DMS114 treated with DMSO at 0.1 percent for 48 hours (cell line): ENCODE results near the gene LMAN2L.
"Not testable (repeated sequence)": the region's sequence is repeated elsewhere in the genome, so short reads cannot be mapped to it uniquely, and the experiment has no call there.

Experiments
- DNase-seq: peaks from one replicate; lab custom pipeline; 2025; ENCODE audit not compliant: unreplicated experiment; lab: John Stamatoyannopoulos, UW

Gene LMAN2L

DNA sequence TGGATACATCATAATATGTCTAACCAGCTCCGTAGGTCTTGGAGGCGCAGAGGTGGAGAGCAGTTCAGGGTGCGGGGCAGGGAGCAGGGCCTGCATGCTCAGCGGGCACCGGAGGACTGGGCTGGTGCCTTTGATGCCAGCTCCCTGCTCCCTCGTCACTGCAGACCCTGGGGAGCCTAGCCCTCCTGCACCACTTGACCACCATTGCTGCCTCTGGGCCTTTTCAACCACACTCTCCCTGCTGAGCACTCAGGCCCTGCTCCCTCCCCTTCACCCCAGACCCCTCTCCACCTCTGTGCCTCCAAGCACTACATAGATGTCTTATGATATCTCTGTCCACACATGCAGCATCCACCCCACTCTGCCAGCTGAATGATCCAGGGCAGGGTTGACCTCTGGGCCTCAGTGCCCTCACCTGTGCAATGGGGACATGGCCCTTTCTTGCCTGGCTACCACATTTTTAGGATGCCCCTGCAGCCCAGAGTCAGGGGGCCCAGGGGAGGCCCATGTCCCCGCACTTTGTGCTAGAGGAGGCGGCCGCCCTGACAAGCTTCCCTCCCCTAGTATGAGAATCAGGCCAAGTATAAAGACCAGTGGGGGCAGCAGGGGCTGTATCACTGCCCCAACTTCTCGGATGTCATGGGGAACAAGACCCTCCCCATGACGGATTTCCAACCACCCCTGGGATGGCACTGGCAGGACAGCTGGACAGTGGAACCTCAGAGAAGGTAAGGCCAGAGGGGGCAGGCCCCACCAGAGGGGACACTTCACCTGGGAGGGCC lies 51.0 kb downstream of the LMAN2L start:
- DNase-seq, result no peak

DNA sequence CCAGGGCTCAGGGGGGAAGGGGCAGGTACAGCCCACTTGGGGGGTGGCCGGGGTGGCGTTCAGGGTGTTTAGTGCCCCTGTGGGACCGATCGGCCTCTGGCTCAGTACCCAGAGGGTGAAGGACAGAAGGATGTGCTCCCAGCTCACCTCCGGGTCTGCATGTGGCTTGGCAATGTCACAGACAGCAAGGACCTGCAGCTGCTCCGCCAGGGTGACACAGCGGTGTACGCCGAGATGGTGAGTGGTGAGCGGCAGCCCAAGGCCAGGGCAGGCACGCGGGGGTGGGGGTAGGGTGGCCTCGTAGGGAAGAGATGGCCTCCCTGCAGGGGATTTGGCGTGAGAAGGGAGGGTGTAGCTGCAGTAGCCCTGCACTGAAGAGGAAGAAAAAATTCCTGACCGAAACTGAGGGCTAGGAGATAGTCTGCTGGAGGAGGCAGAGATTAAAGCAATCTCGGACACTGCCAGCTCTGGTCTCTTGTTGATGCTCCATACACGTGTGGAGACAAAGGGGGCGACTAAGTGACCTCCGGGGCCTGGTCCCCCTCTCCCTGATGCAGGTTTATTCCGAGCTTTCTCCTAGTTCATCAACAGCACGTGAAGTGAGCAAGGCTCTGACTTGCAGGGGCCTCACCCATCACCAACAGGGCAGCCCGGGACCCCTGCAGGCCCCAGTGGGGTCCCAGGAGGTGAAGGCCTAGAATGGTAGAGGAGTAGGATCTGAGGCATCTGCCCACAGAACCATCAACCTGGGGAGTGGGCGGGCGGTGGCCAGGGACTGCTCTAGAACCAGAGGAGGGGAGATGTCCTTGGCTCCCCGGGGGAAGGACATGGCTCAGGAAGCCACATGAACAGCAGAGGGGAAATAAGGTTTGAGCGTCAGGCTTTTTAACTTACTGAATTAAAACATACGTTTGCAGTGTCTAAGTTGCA lies 51.9 kb downstream of the LMAN2L start:
- DNase-seq, result no peak

DNA sequence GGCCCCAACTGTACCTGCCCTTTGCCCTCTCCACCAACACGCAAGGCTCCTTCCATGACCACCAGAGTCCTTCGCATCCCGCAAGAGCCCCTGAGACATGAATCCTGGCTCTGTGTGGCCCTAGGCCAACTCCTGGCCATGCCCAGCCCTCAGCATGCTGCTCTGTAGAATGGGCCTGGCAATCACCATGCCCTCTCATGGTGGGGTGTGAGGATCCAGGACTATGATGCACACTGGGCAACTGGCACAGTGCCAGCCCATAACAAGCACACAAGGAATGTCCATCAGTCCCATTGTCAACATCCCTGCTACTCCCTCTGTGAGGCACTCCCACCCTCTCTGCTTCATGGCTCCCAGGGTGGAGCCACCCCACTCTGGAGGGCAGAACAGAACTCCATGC lies 52.6 kb downstream of the LMAN2L start:
- DNase-seq, result no peak

DNA sequence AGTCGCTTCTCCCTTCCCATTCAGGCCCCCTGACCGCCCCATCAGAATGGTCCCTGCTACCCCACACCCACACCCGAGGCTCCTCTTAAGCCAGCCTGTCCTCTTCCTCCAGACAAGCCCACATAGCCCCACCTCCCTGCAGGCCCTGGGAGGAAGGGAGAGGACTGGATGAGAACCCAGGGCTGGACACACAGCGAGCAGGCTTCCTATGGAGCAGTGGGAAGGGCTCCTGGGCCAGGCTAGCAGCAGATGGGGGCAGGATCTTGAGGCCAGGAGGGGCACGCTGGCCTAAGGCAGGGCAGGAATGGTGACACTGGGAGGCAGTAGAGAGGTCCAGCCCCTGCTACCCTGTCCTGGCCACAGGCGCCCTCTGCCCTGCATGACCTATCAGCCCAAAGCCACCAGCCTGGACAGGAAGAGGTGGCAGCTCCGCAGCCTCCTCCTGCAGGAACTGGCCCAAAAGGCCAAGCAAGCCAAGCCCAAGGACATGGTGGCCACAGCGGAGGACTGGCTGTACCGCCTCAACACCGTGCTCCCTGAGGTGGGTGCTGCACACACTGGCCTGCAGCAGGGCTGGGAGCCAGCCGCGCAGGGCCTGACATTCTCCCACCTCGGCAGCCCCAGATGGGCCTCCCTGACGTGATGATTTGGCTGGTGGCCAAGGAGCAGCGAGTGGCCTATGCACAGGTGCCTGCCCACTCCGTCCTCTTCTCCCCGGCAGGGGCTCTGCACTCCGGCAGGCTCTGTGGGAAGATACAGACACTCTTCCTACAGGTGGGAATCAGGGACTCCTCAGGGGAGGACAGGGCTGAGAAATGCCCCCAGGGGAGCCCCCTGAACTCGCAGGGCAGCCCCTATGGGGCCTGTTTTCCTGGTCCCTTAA lies 54.0 kb downstream of the LMAN2L start:
- DNase-seq, result no peak

DNA sequence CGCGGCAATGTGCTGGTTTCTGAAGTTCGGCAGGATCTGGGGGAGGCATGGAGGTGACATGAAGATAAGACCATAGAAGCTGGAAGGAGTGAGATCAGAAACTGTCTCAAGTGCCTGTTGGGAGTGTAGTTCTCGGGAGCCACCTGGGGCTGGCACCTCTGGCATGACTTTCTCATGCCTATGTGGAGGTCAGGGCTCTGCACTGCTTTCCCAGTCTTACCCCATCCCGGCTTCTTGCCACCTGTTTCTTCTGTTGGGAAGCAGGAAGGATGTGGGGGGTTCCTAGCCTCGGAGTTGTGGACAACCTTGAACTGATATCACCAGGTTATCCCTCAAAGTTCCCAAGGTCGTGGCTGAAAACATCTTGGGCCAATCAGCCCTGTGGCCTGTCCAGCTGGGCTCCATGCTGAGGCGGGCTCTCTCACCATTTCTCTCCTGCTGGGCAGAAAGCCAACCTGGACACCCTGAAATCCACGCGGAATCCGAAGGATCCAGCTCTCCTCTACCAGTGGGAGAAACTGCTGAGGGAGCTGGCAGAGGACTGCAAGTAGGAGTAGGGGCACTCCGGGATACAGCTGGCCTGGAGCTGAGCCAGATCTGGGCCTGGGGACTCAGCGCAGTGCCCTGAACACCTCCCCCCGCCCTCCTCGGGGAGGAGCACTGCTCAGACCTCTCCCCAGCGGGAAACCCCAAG lies 54.8 kb downstream of the LMAN2L start:
- DNase-seq, result no peak

DNA sequence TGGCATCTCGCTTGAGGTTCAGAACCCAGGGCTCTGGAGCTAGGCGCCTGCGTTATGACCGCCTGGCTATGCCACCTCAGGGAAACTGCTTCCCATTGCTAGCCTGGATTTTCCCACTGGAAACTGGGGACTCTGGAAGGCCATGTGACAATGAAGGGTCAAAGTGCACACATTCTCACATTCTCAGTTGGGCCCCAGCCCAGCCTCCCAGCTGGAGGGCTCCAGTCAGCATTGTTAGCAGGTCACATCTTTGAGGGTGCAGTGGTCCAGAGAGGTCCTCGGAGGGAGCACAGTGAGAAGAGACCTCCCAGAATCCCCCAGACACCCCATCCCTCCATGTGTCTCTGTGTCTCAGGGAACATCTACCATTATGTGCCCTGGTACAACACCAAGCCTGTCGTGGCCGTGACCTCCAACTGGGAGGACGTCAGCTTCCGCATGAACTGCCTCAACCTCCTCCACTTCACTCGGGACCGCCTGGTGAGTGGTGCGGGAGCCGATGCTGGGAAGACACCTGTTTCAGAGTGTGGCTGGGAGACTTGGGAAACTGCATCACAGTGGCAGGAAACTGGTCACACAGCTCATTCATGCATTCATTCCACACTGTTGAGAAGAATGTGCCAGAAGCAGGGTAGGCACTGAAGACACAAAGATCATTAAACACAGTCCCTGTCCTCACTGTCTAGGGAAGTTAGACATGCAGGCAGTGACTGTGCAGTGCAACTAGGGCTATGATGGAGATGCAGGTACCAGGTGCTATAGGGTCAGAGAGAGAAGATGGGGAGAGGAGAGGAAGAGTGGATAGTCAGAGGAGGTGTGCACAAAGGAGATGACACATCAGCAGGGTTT lies 55.7 kb downstream of the LMAN2L start:
- DNase-seq, result no peak

DNA sequence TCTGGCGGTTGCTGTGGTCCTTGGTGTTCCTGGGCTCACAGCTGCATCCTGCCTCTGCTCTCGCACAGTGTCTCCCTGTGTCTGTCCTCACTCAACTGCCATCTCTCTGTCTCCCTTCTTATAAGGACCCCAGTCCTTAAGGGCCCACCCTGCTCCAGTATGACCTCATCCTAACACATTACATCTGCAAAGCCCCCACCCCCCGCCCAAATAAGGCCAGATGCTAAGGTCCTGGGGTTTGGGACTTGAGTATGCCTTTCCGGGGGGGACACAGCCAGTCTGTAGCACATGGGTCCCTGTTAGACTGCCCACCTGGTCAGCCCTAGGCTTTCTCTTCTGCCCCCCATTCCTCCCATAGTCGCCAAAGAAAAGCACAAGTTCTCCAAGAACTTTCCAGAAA lies 56.6 kb downstream of the LMAN2L start:
- DNase-seq, result no peak

DNA sequence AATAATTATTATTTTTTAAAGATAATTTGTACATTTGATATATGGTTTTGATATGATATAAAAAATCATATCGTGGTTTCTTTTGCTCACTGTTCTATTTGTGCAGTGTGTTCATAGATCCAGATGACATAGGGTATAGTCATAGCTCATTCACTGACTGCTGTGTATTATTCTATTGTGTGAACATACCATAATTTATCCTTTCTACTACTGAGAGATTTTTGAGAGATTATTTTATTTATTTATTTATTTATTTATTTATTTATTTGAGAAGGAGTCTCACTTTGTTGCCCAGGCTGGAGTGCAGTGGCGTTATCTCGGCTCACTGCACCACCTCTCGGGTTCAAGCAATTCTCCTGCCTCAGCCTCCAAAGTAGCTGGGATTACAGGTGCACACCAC lies 58.3 kb downstream of the LMAN2L start:
- no peak for DNase-seq

DNA sequence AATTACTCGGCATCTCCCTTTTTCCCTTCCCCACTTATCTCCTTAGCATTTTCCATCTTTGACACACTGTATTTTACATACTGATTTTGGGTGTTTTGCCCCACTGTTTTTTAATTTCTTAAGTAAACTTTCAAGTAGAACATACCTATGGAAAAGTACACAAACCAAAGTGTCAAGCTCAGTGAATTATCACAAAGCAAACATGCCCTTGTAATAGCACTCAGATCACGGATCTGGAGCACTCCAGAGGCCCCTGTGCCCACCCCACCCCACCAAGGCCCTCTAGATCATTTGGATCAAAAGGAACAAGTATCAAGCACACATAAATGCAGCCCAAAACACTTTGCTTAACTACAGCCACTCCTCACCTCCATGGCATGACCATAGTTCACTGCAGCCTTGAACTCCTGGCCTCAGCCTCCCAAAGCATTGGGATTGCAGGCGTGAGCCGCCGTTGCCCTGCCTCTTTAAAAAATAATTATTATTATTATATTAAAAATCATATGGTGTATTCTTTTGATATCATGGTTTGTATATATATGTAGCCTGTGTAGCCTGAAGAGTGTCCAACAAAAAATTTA lies 59.2 kb downstream of the LMAN2L start:
- DNase-seq, result no peak

DNA sequence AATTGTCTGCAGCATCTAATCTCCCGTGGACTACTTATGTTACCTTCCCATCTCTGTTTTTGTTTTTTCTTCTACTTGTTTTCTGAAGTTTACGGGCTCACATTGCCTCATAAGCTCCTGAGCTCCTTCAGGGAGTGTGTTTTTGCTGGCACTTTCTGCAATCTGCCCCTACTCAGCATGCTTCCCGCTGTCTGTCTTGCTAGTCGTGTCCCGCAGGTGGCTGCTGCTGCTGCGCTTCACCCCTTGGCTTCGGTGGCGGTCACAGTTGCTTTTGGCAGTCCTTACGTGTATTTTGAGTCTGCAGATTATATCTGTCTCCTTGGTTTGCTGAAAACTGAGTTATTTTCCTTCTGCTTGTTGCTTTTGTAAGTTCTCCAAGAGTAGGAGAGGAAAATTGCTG lies 60.0 kb downstream of the LMAN2L start:
- DNase-seq, result no peak

DNA sequence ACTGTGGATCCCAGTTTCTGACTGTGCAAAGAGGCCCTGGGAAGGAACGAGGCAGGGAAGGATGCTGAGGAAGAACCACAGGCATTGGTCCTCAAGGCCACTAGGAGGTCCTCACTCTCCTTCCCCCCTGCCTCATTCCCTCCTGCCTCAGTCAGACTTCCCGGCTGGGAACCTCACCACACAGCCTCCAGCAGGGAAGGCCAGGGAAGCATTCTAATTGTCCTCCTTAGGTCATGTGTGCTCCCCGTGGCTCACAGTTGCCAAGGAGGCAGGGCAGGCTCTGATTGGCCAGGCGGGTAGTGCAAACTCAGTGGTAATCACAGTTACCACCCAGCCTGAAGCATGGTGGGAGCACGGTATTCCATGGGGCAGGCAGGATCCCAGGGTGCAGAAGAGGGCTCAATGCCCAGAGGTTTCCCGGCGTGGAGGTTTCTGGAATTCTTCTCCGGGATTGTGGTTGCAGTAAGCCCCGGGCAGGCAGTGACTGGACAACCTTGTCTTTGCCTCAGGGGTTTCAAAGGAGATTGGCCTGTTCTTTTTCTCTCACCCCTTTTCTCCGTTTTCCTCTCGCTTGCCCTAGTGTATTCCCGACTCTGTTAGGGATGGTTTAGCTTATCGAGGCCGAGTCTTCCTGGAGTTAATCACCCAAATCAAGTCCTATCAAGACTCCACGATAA lies 70.2 kb downstream of the LMAN2L start:
- DNase-seq, result no peak

DNA sequence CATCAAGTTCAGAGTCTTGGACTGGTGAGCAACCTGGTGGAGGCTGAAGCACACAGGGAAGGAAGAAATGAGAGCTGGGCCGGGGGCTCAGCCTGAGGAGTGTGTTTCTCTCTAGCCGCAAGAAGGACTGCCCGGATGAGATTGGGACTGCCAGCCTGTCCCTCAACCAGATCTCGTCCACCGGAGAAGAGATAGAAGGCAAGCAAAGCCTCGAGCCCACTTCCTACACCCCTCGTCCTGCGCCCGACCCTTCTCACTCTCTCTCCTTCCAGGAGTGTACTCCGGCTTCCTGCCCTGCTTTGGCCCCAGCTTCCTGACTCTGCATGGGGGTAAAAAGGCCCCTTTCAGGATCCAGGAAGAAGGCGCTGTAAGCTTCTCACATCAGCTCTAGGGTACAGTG lies 71.1 kb downstream of the LMAN2L start:
- DNase-seq, result no peak

DNA sequence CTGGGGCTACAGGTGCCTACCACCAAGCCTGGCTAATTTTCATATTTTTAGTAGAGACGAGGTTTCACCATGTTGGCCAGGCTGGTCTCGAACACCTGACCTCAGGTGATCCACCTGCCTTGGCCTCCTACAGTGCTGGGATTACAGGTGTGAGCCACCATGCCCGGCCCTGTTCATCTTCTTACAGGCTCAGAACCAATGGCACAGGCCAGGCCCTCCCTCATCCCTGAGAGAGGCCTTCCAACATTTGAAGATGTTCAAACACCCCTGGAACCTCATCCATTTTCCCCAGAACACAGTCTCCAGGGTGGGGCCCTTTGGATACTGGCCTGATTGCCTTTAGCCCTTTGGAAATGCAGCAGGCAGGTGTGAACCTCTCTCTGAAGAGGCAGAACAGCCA lies 74.1 kb downstream of the LMAN2L start:
- DNase-seq, result not testable (repeated sequence)

DNA sequence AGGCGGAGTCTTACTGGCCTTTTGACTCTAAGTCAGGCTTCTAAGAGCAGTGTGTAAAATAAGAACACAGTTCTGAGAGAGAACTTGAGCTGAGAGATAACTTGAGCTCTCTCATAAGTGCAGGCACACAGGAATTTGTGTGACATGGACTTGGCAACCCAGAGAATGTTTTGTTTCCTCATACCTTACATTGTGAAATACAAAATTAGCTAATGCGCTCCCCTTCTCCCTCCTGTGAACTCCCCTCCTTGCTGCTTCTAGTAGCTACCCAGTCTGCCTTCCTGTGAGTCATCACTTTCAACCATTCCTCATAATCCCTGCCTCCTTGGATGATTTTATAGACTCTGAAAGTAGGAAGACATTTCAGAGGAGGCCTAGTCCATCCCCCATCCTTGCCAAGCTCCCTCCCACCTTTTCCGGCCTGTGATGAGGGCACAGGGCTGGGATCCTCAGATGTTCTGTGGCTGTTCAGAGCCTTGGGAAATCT lies 74.7 kb downstream of the LMAN2L start:
- no peak for DNase-seq

DNA sequence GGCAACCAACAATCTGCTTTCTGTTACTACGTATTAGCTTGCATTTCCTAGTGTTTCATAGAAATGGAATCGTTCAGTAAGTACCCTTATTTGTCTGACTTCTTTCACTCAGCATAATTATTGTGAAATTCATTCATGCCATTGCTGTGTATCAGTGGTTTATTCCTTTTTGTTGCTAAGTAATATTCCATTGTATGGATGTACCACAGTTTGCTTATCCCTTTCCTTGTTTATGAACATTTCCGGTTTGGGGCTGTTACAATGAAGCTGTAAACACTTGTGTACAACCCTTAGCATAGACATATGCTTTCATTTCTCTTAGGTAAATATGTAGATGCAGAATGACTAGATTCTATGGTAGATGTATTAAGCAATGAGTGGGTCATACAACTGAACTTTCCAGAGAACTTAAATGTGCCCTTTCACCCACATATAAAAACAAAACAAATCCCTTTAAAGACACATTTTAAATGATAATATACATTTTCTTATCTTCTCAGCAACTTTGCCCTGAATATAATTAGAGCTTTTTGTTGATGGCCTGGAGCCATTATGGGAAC lies 75.4 kb downstream of the LMAN2L start:
- no peak for DNase-seq

DNA sequence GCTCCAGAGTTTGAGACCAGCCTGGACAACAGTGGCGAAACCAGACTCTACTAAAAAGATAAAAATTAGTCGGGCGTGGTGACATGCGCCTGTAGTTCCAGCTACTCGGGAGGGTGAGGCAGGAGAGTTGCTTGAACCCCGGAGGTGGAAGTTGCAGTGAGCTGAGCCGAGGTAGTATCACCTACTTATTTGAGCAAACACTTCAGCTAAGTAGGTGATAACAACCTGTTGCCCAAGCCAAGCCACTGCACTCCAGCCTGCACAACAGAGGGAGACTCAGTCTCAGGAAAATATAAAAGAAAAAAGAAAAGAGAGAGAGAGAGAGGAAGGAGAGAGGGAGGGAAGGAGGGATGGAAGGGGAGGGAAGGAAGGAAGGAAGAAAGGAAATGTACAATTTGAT lies 76.0 kb downstream of the LMAN2L start:
- DNase-seq, result no peak

DNA sequence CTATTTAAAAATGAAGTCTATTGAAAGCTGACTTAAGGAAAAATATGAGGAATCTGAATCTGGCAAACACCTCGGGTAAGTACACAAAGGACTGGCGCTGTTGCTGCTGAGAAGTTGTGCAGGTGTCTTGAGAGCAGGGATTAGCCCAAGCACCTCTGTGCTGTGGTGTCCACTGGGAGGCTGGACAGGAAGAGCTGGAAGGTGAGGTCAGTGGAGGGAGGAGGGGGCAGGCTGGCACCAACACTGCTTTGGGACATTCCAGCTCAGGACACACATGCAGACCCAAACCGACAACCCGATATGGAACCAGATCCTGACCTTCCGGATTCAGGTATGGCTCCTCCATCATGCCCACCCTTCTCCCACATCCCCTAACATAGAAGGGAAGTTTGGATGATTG lies 76.7 kb downstream of the LMAN2L start:
- no peak for DNase-seq

DNA sequence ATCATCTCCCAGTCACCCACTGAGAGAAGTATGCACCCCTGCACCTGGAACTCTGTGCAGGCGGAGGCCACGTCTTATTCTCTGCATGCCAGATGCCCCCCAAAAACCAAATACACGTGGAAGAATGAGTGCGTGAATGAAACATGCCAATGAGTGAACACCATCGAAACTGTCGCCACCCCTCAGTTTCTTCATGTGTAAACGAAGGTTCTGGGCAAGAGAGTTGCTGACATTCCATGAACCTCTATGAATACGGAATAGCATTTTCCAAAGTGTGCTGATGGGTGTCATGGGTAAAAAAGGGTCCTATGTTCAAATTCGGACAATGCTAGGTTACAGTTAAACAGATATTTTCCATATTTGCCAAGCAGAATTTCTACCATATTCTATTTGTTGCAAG lies 77.5 kb downstream of the LMAN2L start:
- no peak for DNase-seq
